Prostate gland (tissue), 2 donors: ENCODE data around the gene DOK3.

Source experiments
- POLR2A ChIP-seq: fragments of 450-650 bp; IDR thresholded peaks from one replicate; pipeline ENCODE4 v1.6.1; 2016; ENCODE audit warnings: antibody characterized with exemption, mild to moderate bottlenecking
- POLR2AphosphoS5 ChIP-seq: sonication (generic); formaldehyde crosslinking; IDR thresholded peaks from one replicate; pipeline ENCODE4 v1.6.1; 2017; ENCODE audit warnings: antibody characterized with exemption
- TF ChIP-seq, protein P1 (sequence below), 4 experiments: fragments of 200-600 bp in 2 of 4; fragments of 450-650 bp in 2 of 4; sonication (generic) in 2 of 4; IDR thresholded peaks; 1 replicate in 3 of 4; 2 replicates in 1 of 4; pipeline ENCODE4 v1.5.1; 2016 to 2019; ENCODE audit warnings: antibody characterized with exemption in 4 of 4, mild to moderate bottlenecking in 2 of 4, moderate library complexity in 2 of 4

DNA sequence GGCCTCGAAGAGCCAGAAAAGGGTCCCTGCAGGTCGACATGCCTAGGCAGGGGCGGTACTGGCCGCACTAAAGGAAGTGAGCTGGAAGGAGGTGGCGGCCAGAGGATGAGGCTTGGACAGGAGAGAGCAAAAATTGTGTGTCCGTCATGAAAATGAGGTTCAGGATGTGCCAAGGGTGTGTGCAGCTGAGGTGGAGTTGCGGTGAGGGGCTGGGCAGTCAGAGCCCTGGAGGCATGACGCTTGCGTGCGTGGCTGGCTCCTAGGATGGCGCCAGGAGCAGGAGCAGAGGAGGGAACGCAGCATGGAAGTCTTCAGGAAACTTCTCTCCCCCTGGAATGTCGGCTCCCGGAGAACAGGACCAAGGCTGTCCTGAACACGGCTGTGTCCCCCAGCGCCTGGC, 6.7 kb downstream of the DOK3 start:
- no peak for TF ChIP-seq POLR2A
- TF ChIP-seq, protein P1, sequence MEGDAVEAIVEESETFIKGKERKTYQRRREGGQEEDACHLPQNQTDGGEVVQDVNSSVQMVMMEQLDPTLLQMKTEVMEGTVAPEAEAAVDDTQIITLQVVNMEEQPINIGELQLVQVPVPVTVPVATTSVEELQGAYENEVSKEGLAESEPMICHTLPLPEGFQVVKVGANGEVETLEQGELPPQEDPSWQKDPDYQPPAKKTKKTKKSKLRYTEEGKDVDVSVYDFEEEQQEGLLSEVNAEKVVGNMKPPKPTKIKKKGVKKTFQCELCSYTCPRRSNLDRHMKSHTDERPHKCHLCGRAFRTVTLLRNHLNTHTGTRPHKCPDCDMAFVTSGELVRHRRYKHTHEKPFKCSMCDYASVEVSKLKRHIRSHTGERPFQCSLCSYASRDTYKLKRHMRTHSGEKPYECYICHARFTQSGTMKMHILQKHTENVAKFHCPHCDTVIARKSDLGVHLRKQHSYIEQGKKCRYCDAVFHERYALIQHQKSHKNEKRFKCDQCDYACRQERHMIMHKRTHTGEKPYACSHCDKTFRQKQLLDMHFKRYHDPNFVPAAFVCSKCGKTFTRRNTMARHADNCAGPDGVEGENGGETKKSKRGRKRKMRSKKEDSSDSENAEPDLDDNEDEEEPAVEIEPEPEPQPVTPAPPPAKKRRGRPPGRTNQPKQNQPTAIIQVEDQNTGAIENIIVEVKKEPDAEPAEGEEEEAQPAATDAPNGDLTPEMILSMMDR (IDR thresholded peaks at IDR 0.05) = no peak
- TF ChIP-seq POLR2AphosphoS5 = no peak
